ENCODE results near the gene ACBD6.

DNA sequence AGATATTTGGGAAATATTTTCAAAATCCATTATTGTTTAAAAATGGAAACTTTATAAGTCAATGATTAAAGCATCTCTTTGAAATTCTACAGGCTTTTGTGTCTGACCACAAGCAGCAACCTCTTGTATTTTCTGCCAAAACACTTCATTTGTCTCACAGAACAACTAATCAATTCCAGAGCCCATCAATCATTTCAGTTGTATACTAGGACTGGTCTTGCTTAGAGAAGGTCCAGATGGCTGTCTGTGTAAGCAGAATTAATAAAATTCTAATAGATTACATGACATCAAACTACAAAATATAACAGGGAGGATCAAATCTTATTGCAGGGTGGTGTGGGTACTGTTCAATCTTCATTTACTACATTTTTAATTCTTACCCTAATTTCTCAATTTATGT lies 76.4 kb downstream of the ACBD6 start:
- no peak for TF ChIP-seq EZH2 (IDR thresholded peaks at IDR 0.05; ENCODE audit: insufficient read depth, poor library complexity, severe bottlenecking)
- TF ChIP-seq EZH2phosphoT487 (IDR thresholded peaks at IDR 0.05; ENCODE audit: insufficient read depth, low read depth) = no peak

Measured in GM23248 (cell line).